NCI-H524 treated with DMSO at 0.1 percent for 48 hours (cell line): ENCODE results near the gene CISTR.
"Not testable (repeated sequence)": the region's sequence is repeated elsewhere in the genome, so short reads cannot be mapped to it uniquely, and the experiment has no call there.

ENCODE experiments used
- DNase-seq: peaks from one replicate; lab custom pipeline; 2025; lab: John Stamatoyannopoulos, UW

CISTR gene

GRCh38 chr12:53718567-53718966, 33.2 kb downstream of the CISTR start:
- not testable (repeated sequence) for DNase-seq

GRCh38 chr12:53717319-53717718, 34.5 kb downstream of the CISTR start:
- DNase-seq = no peak

- no peak for DNase-seq
Observed at GRCh38 chr12:53714004-53714403, 37.8 kb downstream of the CISTR start.

- DNase-seq = no peak
Observed at GRCh38 chr12:53713516-53713915, 38.3 kb downstream of the CISTR start.

GRCh38 chr12:53712059-53712643, 39.6 kb downstream of the CISTR start:
- no peak for DNase-seq

- no peak for DNase-seq
Observed at GRCh38 chr12:53710091-53710490, 41.7 kb downstream of the CISTR start.

GRCh38 chr12:53709671-53710070, 42.1 kb downstream of the CISTR start:
- DNase-seq = no peak

GRCh38 chr12:53706080-53706479, 45.7 kb downstream of the CISTR start:
- no peak for DNase-seq

GRCh38 chr12:53703756-53704155, 48.0 kb downstream of the CISTR start:
- no peak for DNase-seq

GRCh38 chr12:53701518-53702264, 50.1 kb downstream of the CISTR start:
- no peak for DNase-seq

GRCh38 chr12:53700567-53700966, 51.2 kb downstream of the CISTR start:
- no peak for DNase-seq

GRCh38 chr12:53699678-53700025, 52.1 kb downstream of the CISTR start:
- no peak for DNase-seq

- no peak for DNase-seq
Observed at GRCh38 chr12:53698948-53699677, 52.7 kb downstream of the CISTR start.

- no peak for DNase-seq
Observed at GRCh38 chr12:53696655-53697331, 55.0 kb downstream of the CISTR start.
